ENCODE results near the gene ATRNL1.

DNA sequence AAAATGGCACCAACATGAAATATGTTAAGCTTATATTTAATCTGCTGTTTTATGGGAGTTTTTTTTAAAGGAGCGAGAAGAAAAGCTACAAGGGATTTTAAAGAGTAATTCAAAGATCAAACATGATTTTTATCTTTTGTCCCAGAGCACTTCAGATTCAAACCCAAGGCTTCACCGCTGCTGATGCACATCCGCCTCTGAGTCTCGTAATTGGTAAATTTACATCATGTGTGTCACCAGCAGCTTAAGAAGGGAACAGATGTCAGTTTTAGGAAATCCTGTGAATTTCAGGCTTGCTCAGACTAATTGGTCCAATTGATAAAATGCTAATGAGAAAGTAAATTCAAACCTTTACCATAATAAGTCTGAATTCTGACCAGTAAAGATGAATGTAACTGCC is 773.5 kb downstream of the ATRNL1 start:
- TF ChIP-seq ELF4 (IDR thresholded peaks at IDR 0.05) (no peak), FOXM1 (IDR thresholded peaks at IDR 0.05; ENCODE audit: borderline replicate concordance) (no peak), NFRKB (IDR thresholded peaks at IDR 0.05) (no peak), FOXK2 (IDR thresholded peaks at IDR 0.05) (no peak), SP1 (IDR thresholded peaks at IDR 0.05) (no peak), LEF1 (IDR thresholded peaks at IDR 0.05; ENCODE audit: borderline replicate concordance) (no peak), CTBP1 (IDR thresholded peaks at IDR 0.05; ENCODE audit: borderline replicate concordance) (no peak)
- TF ChIP-seq, protein P1, sequence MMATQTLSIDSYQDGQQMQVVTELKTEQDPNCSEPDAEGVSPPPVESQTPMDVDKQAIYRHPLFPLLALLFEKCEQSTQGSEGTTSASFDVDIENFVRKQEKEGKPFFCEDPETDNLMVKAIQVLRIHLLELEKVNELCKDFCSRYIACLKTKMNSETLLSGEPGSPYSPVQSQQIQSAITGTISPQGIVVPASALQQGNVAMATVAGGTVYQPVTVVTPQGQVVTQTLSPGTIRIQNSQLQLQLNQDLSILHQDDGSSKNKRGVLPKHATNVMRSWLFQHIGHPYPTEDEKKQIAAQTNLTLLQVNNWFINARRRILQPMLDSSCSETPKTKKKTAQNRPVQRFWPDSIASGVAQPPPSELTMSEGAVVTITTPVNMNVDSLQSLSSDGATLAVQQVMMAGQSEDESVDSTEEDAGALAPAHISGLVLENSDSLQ (IDR thresholded peaks at IDR 0.05), result no peak
